GM12891 (cell line): ENCODE data around the gene LGR5.

Experiments
- POLR2AphosphoS5 ChIP-seq: IDR thresholded peaks from 2 replicates; pipeline ENCODE4 v1.6.1; 2011; ENCODE audit warnings: low read depth, low read length, control low read depth
- POU2F2 ChIP-seq: IDR thresholded peaks from 2 replicates; pipeline ENCODE4 v1.6.1; 2011; ENCODE audit warnings: low read depth, mild to moderate bottlenecking, control low read depth, low read length, moderate library complexity
- TAF1 ChIP-seq: IDR thresholded peaks from 2 replicates; pipeline ENCODE4 v1.6.1; 2011; ENCODE audit warnings: low read depth, low read length, control low read depth

DNA sequence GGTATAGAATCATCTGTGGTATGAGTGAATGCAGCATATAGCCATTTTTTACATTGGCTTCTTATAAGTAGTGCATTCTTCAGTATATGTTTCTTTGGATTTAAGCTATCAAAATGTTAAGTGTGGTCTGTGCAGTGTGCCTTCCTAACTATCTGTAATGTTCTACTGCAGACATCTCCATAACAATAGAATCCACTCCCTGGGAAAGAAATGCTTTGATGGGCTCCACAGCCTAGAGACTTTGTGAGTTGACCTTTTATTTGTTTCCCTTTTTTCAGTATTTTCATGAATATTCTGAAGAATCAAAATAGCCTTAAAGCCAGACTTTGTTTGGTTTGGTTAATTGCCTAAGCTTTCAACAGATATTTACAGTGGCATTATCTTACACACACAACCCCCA is 116.8 kb downstream of the LGR5 start:
- TF ChIP-seq POU2F2 (no peak), POLR2AphosphoS5 (no peak), TAF1 (no peak)
